Stomach (tissue), 9 donors: ENCODE measurements around the gene PFKFB3. TPM values are rescaled to one million over a fixed set of nuclear protein-coding genes. Genes with fewer than 3 reads are reported as not detected.
"Not testable (repeated sequence)": the region's sequence is repeated elsewhere in the genome, so short reads cannot be mapped to it uniquely, and the experiment has no call there.

Experiments used
- DNase-seq, 2 donors: peaks; one replicate each; pipeline versions ENCODE4 v3.0.0 to v3.0.0-alpha.2; 2013 to 2019
- H3K27ac ChIP-seq, 5 donors: fragments of 200-600 bp in 4 of 5; sonication (generic) in 4 of 5; one replicate each; pipeline ENCODE4 v1.5.1; 2013 to 2019; ENCODE audit warnings: mild to moderate bottlenecking in 1 of 5, moderate library complexity in 1 of 5
- H3K27me3 ChIP-seq, 3 donors: fragments of 200-600 bp; sonication (generic); one replicate each; pipeline ENCODE4 v1.5.1; 2017 to 2019; ENCODE audit warnings: mixed run types in 1 of 3
- H3K36me3 ChIP-seq, 4 donors: fragments of 200-600 bp; sonication (generic); 1 replicate in 3 of 4; 2 replicates in 1 of 4; pipeline ENCODE4 v1.5.1; 2016 to 2019
- H3K4me1 ChIP-seq, 4 donors: fragments of 200-600 bp; sonication (generic); one replicate each; pipeline ENCODE4 v1.5.1; 2016 to 2019
- H3K4me3 ChIP-seq, 4 donors: fragments of 200-600 bp; sonication (generic) in 3 of 4; one replicate each; pipeline ENCODE4 v1.5.1; 2016 to 2019; ENCODE audit warnings: mild to moderate bottlenecking in 1 of 4
- H3K9me3 ChIP-seq, 4 donors: fragments of 200-600 bp; sonication (generic); one replicate each; pipeline ENCODE4 v1.5.1; 2016 to 2019
- CTCF ChIP-seq, 7 experiments: fragments of 450-650 bp in 4 of 7; fragments of 200-600 bp in 3 of 7; sonication (generic) in 3 of 7; IDR thresholded peaks; one replicate each; pipeline ENCODE4 v1.5.1; 2016 to 2019; ENCODE audit warnings: antibody characterized with exemption in 7 of 7, control low read depth in 2 of 7, mild to moderate bottlenecking in 1 of 7
- EP300 ChIP-seq: sonication (generic); formaldehyde crosslinking; IDR thresholded peaks from one replicate; pipeline ENCODE4 v1.6.1; 2017; ENCODE audit warnings: antibody characterized with exemption
- POLR2A ChIP-seq, 4 donors: fragments of 450-650 bp; IDR thresholded peaks; one replicate each; pipeline ENCODE4 v1.6.1; 2016; ENCODE audit warnings: antibody characterized with exemption in 4 of 4, control low read depth in 2 of 4, mild to moderate bottlenecking in 1 of 4, moderate library complexity in 1 of 4
- POLR2AphosphoS5 ChIP-seq, 3 donors: sonication (generic); formaldehyde crosslinking; IDR thresholded peaks; one replicate each; pipeline ENCODE4 v1.6.1; 2016; ENCODE audit warnings: antibody characterized with exemption in 3 of 3
- WGBS, 5 donors: extraction: QIAGEN DNeasy Blood & Tissue Kit in 3 of 5; methylation state at CpG; one replicate each; pipeline versions ENCODE4 v1.1.5 to v1.1.7; 2013 to 2018; 5-methylcytosine and 5-hydroxymethylcytosine counted together
- intact Hi-C: fragments of 100-400 bp; cut with DNase I; formaldehyde crosslinking; loops from one replicate; pipeline ENCODE4 v1.15.1; 2023; ENCODE audit warnings: low total_unique reads
- polyA plus RNA-seq, 3 donors: library from polyadenylated mRNA; stranded (reverse); fragments of 200-250 nt; gene quantifications; one replicate each; pipeline ENCODE4 v1.2.3, GENCODE V29; 2013
- total RNA-seq, 5 donors: library from RNA; depleted of rRNA; stranded (reverse); fragments of >200 nt; gene quantifications; one replicate each; pipeline versions ENCODE4 v1.1.0 to v1.2.3, GENCODE V29; 2014 to 2016
- donor health status: healthy with polysubstance abuse.
- donor health status: Bipolar disorder and iron deficiency.
- donor health status: healthy.

The PFKFB3 gene
- total and polyA plus RNA-seq, 8 donors: 17.7 to 199 (median 38.0) TPM

GRCh38 chr10:6203331-6204062 lies 765 bp downstream of the PFKFB3 start:
- WGBS, 5 donors: 0 to 1% (median 0%) methylated on average over 35 to 76 of the region's 76 CpGs
- Histone ChIP-seq H3K36me3 (no peaks in the 10 kb centered on the region), H3K27ac (peak overlapping the region; percentile 95 to 99 (median 97)), H3K4me3 (peak overlapping the region; percentile 77 to 88 (median 81)), H3K4me1 (peaks cover 17 to 72% (median 54%) of the 10 kb centered on the region in 4 donors), H3K9me3 (no peaks in the 10 kb centered on the region), H3K27me3 (no peaks in the 10 kb centered on the region)
- intact Hi-C loops: loop anchor here (10.0 kb wide), 1 partner anchor 191 kb away; no protein-coding TSS in a partner anchor
- TF ChIP-seq CTCF (IDR thresholded peaks at IDR 0.05) (peak in 3 of 7 experiments; percentile 7 to 73 (median 8)), POLR2A (IDR thresholded peaks at IDR 0.05) (no peak)
- peak; percentile 67 to 90 for DNase-seq

GRCh38 chr10:6204063-6204340 lies 1.3 kb downstream of the PFKFB3 start:
- no peak for TF ChIP-seq CTCF (IDR thresholded peaks at IDR 0.05)
- no peak for TF ChIP-seq POLR2A (IDR thresholded peaks at IDR 0.05)
- TF ChIP-seq POLR2AphosphoS5 (IDR thresholded peaks at IDR 0.05): no peak
- no peak for TF ChIP-seq EP300
- peak; percentile 62 to 68 for DNase-seq
- Histone ChIP-seq H3K9me3 (no peaks in the 10 kb centered on the region), H3K4me3 (peak overlapping the region; percentile 77 to 88 (median 81)), H3K27me3 (no peaks in the 10 kb centered on the region), H3K27ac (peak overlapping the region in 4 of 5 donors; percentile 97 to 99 (median 98)), H3K36me3 (peaks cover 0 to 3% (median 0%) of the 10 kb centered on the region in 4 donors), H3K4me1 (peaks cover 17 to 73% (median 55%) of the 10 kb centered on the region in 4 donors)
- 2 to 4% (median 2%) methylated on average over 20 to 28 of the region's 28 CpGs for WGBS, 5 donors
- intact Hi-C loops: loop anchor here (10.0 kb wide), 1 partner anchor 191 kb away; no protein-coding TSS in a partner anchor

- no peaks in the 10 kb centered on the region for H3K9me3 ChIP-seq
- H3K4me1 ChIP-seq: peaks cover 17 to 73% (median 54%) of the 10 kb centered on the region in 4 donors
- peaks cover 0 to 3% (median 0%) of the 10 kb centered on the region in 4 donors for H3K36me3 ChIP-seq
- H3K27ac ChIP-seq: peak overlapping the region; percentile 23 to 99 (median 97)
- peak overlapping the region; percentile 77 to 88 (median 81) for H3K4me3 ChIP-seq
- WGBS, 5 donors: 20 to 33% (median 28%) methylated on average over 15 to 24 of the region's 24 CpGs
- DNase-seq: peak; percentile 73
- TF ChIP-seq CTCF (IDR thresholded peaks at IDR 0.05) (no peak), EP300 (no peak), POLR2AphosphoS5 (IDR thresholded peaks at IDR 0.05) (no peak), POLR2A (IDR thresholded peaks at IDR 0.05) (no peak)
- H3K27me3 ChIP-seq: no peaks in the 10 kb centered on the region
- intact Hi-C loops: loop anchor here (10.0 kb wide), 1 partner anchor 190 kb away; no protein-coding TSS in a partner anchor
These were observed 1.8 kb downstream of the PFKFB3 start for GRCh38 chr10:6204341-6205191.

GRCh38 chr10:6206486-6206885 lies 3.8 kb downstream of the PFKFB3 start:
- H3K36me3 ChIP-seq, DNase-seq, H3K9me3 ChIP-seq, H3K27me3 ChIP-seq, H3K4me3 ChIP-seq: not testable (repeated sequence)
- WGBS, 5 donors: 95 to 100% (median 99%) methylated on average over 2 to 17 of the region's 29 CpGs; no CpG with 5 or more reads in 1 of the 5 donors
- intact Hi-C loops: loop anchor here (10.0 kb wide), 1 partner anchor 188 kb away; no protein-coding TSS in a partner anchor
- Histone ChIP-seq H3K27ac (peak overlapping the region in 1 of 5 donors; percentile 35), H3K4me1 (peaks cover 19 to 62% (median 42%) of the 10 kb centered on the region in 4 donors)
